ENCODE results near the gene RETREG2. TPM values are rescaled to one million over a fixed set of nuclear protein-coding genes. Genes with fewer than 3 reads are reported as not detected.

Gene RETREG2
- total and polyA plus RNA-seq, 9 donors = 28.9 to 57.7 (median 46.2) TPM

DNA sequence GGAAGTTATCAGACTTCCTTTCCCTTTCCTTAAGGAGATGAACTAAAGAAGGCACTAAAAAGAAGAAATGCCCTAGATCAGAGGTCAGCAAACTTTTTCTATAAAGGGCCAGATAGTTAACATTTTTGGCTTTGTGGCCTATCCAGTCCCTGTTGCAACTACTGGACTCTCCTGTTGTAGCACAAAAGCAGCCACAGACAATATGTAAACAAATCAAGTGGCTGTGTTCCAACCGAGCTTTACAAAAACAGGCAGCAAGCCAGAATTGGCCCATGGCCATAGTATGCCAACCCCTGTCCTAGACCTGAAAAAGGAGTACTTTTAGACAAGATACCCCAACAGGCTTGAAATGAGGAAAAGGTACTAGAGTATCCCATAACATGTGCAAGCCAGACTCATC lies 28.4 kb upstream of the RETREG2 start:
- H3K27me3 ChIP-seq (ENCODE audit: control insufficient read depth, insufficient read depth, low read length) = no peaks in the 10 kb centered on the region
- WGBS (ENCODE audit: insufficient coverage) = 14% methylated on average over 1 of the region's 1 CpG
- no peaks in the 10 kb centered on the region for H3K4me1 ChIP-seq (ENCODE audit: control insufficient read depth, insufficient read depth, low read length)
- H3K4me3 ChIP-seq (ENCODE audit: low read length) = no peak overlapping the region
- H3K9me3 ChIP-seq (replicated peaks; ENCODE audit: control insufficient read depth, low read depth, low read length) = no peaks in the 10 kb centered on the region
- peaks cover 32% of the 10 kb centered on the region for H3K36me3 ChIP-seq (ENCODE audit: control insufficient read depth, insufficient read depth, low read length)
- H3K27ac ChIP-seq (ENCODE audit: low read length) = no peak overlapping the region
- DNase-seq = no peak

DNA sequence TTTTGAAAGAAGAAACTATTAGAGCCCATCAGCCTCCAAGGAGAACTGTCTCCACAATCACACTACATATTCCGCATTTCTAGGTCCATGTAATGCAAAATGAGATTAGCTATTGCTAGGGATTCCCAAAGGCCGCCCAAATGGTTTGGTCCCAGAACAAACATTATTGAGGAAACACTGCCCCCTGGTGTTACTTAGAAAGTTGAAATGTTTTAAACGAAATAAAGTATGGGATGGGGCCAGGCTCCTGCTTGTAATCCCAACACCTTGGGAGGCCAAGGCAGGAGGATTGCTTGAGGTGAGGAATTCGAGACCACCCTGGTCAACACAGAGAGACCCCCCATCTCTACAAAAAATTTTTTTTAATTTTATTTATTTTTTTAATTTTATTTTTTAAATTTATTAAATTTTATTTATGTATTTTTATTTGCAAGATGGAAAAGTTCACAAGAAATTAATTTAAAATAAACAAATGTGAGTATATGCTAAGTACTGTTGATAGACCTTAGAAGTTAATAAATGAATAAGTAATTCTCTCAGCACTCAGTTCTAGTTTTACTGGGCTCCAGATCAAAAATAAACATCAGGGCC lies 22.9 kb upstream of the RETREG2 start:
- peak; percentile 83 for DNase-seq
- no peak overlapping the region for H3K27ac ChIP-seq (ENCODE audit: low read length)
- H3K9me3 ChIP-seq (replicated peaks; ENCODE audit: control insufficient read depth, low read depth, low read length) = no peaks in the 10 kb centered on the region
- peaks cover 10% of the 10 kb centered on the region for H3K36me3 ChIP-seq (ENCODE audit: control insufficient read depth, insufficient read depth, low read length)
- no peaks in the 10 kb centered on the region for H3K27me3 ChIP-seq (ENCODE audit: control insufficient read depth, insufficient read depth, low read length)
- H3K4me1 ChIP-seq (ENCODE audit: control insufficient read depth, insufficient read depth, low read length) = peaks cover 6% of the 10 kb centered on the region
- no CpG with 5 or more reads among the region's 4 CpGs for WGBS (ENCODE audit: insufficient coverage)
- no peak overlapping the region for H3K4me3 ChIP-seq (ENCODE audit: low read length)

DNA sequence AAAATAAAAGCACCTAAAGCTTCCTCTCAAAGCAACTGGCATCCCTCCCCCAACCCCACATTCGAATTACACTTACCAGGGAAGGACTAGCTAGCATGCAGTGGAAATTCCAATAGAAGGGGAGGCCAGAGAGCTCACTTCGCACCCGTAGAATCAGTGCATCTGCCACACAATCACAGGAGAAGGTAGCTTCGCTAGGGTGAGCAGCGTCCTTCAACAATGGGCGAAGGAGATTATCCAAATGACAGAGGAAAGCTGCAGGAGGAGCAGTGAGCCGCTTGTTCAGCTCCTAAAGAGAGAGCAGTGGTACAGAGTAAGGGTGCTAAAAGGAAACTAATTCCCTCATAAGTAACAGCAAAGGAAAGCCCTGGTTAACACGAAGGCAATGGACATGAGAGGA lies 20.7 kb upstream of the RETREG2 start:
- Histone ChIP-seq H3K27ac (ENCODE audit: low read length) (no peak overlapping the region), H3K27me3 (ENCODE audit: control insufficient read depth, insufficient read depth, low read length) (no peaks in the 10 kb centered on the region), H3K4me3 (ENCODE audit: low read length) (no peak overlapping the region), H3K4me1 (ENCODE audit: control insufficient read depth, insufficient read depth, low read length) (peaks cover 11% of the 10 kb centered on the region), H3K36me3 (ENCODE audit: control insufficient read depth, insufficient read depth, low read length) (peaks cover 10% of the 10 kb centered on the region), H3K9me3 (replicated peaks; ENCODE audit: control insufficient read depth, low read depth, low read length) (no peaks in the 10 kb centered on the region)
- DNase-seq = no peak
- WGBS (ENCODE audit: insufficient coverage) = 92% methylated on average over 6 of the region's 8 CpGs

DNA sequence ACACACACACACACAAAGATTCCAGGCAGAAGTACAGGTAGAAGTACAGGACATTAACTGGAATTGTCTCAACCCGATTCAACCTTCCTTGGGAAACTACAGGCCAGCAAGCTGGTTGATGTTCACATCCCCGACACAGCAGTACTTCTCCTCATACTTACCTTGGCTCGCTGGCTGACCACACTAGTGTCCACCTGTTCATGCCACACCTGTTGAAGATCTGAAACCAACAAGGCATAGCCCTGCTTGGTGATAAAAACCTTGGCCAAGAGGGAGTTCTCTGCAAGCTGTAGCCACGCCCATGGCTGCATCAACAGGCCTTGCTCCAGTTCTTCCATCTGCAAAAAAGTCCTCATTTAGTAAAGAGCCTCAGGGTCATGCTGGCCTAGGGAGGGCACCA lies 20.1 kb upstream of the RETREG2 start:
- WGBS (ENCODE audit: insufficient coverage) = 94% methylated on average over 3 of the region's 4 CpGs
- H3K4me3 ChIP-seq (ENCODE audit: low read length) = no peak overlapping the region
- no peak overlapping the region for H3K27ac ChIP-seq (ENCODE audit: low read length)

DNA sequence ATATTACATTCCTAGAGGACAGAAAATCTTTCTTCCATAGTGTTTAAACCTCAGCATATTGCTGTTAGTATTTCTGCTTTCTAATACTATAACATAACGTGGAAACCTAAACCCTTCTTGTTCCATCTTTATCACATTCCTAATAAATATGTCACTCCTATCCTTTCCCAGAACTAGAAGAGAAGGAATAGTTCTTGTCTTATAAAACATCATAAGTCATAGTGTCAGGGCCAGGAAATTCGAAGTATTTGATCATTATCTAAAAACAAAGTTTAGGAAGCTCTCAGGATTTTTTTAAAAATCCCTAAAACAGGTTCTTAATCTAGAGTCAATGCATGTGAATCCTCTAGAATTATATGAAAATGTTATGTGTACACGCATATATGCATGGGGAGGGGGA lies 19.5 kb upstream of the RETREG2 start:
- DNase-seq = no peak
- Histone ChIP-seq H3K36me3 (ENCODE audit: control insufficient read depth, insufficient read depth, low read length) (peaks cover 6% of the 10 kb centered on the region), H3K27me3 (ENCODE audit: control insufficient read depth, insufficient read depth, low read length) (no peaks in the 10 kb centered on the region), H3K4me3 (ENCODE audit: low read length) (no peak overlapping the region), H3K9me3 (replicated peaks; ENCODE audit: control insufficient read depth, low read depth, low read length) (no peaks in the 10 kb centered on the region), H3K4me1 (ENCODE audit: control insufficient read depth, insufficient read depth, low read length) (peaks cover 11% of the 10 kb centered on the region), H3K27ac (ENCODE audit: low read length) (no peak overlapping the region)
- no CpG with 5 or more reads among the region's 3 CpGs for WGBS (ENCODE audit: insufficient coverage)

More for the DNA sequence above, 20.1 kb upstream of the RETREG2 start:
- DNase-seq = no peak
- H3K27me3 ChIP-seq (ENCODE audit: control insufficient read depth, insufficient read depth, low read length) = no peaks in the 10 kb centered on the region
- no peaks in the 10 kb centered on the region for H3K9me3 ChIP-seq (replicated peaks; ENCODE audit: control insufficient read depth, low read depth, low read length)
- peaks cover 10% of the 10 kb centered on the region for H3K36me3 ChIP-seq (ENCODE audit: control insufficient read depth, insufficient read depth, low read length)
- H3K4me1 ChIP-seq (ENCODE audit: control insufficient read depth, insufficient read depth, low read length) = peaks cover 11% of the 10 kb centered on the region

DNA sequence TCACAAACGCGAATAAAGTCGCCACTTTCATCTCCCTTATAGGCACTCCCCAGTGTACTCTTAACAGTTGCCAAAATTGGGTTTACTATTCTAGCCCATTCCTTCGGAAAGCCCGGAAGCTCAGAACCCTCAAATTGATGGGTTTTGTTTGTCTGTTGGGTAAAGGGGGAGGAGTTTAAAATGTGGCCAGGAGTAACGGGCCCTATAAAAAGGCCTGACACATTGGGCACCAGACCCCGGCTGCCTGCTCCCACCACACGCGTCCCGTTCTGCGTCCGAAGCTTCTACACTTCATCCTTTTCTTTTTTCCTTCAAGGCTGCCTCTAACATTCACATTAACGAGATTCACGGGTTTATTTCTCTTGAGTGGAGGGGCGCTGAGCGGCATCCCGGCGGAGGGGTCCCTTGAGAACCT lies 18.3 kb upstream of the RETREG2 start:
- WGBS (ENCODE audit: insufficient coverage) = 3% methylated on average over 7 of the region's 18 CpGs
- Histone ChIP-seq H3K4me3 (ENCODE audit: low read length) (peak overlapping the region; percentile 76), H3K4me1 (ENCODE audit: control insufficient read depth, insufficient read depth, low read length) (peaks cover 11% of the 10 kb centered on the region), H3K27ac (ENCODE audit: low read length) (peak overlapping the region; percentile 95), H3K9me3 (replicated peaks; ENCODE audit: control insufficient read depth, low read depth, low read length) (no peaks in the 10 kb centered on the region), H3K36me3 (ENCODE audit: control insufficient read depth, insufficient read depth, low read length) (peaks cover 6% of the 10 kb centered on the region), H3K27me3 (ENCODE audit: control insufficient read depth, insufficient read depth, low read length) (no peaks in the 10 kb centered on the region)
- no peak for DNase-seq

DNA sequence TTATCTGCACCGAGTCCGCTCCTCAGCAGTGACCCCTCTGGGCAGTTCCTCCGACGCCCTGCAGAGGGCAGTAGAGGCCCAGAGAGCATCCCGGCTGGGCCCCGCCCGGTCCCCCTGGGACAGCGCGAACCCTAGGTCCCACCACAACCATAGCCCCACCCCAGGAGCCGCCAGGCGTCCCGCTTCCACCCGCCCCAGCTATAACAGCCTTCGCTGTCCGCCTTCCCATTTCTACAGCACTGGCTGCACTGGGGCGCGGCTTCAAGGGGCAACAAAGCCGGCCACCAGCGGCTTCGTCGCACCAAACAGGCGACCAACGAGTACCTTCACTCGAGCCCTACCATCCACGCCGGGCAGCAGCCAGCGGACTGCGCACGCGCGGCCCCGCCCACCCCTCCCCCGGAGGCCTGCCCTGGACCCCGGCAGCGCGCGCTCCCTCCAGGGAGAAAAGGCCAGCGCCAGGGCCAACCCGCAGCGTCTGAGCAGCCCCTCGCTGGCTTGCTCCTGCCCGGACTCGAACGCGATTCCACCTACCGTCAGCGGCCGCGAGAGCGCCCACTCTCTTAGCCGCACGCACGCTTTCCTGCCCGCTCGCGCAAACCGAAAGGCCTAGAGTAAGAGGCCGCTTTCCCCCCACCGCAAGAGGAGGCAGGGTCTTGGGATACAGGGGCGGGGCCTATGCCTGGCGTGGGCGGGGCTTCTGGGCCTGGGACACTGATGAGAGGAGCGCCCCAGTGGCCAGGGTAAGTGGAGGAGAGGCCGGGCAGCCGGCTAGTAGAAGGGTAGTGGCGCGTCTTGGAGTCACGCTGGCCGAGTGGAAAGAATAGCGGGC lies 17.7 kb upstream of the RETREG2 start, which contains the start of gene NHEJ1:
NHEJ1 (minus strand) TSS at position 630 of the 832 bp plus-strand sequence. CDS start 2,453 bp downstream, outside the sequence.
- Histone ChIP-seq H3K27me3 (ENCODE audit: control insufficient read depth, insufficient read depth, low read length) (no peaks in the 10 kb centered on the region), H3K4me1 (ENCODE audit: control insufficient read depth, insufficient read depth, low read length) (peaks cover 11% of the 10 kb centered on the region), H3K36me3 (ENCODE audit: control insufficient read depth, insufficient read depth, low read length) (peaks cover 6% of the 10 kb centered on the region), H3K9me3 (replicated peaks; ENCODE audit: control insufficient read depth, low read depth, low read length) (no peaks in the 10 kb centered on the region), H3K4me3 (ENCODE audit: low read length) (peak within 1 kb of the TSS; percentile 76), H3K27ac (ENCODE audit: low read length) (peak within 1 kb of the TSS; percentile 95)
- WGBS (ENCODE audit: insufficient coverage) = under 1% methylated on average over 59 of the region's 70 CpGs
- DNase-seq = peak; percentile 96

DNA sequence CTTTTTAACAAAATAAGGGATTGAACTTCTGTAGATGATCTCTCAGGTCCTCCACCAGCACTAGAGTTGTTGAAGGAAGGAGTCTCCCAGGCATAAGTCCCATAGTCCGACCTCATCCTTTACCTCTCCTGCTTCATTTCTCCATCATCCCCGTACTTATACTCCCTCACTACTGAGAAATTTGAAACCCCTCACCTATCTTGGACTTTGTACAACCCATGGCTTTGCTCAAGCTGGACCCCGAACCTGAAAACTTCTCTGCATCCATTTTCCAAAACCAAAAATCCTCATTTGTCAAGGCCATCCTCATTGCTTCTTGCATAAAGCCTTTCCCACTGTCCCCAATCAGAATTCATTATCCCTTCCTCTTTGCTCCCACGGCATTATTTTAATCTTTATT lies 17.0 kb upstream of the RETREG2 start:
- peaks cover 11% of the 10 kb centered on the region for H3K4me1 ChIP-seq (ENCODE audit: control insufficient read depth, insufficient read depth, low read length)
- peaks cover 6% of the 10 kb centered on the region for H3K36me3 ChIP-seq (ENCODE audit: control insufficient read depth, insufficient read depth, low read length)
- H3K9me3 ChIP-seq (replicated peaks; ENCODE audit: control insufficient read depth, low read depth, low read length) = no peaks in the 10 kb centered on the region
- no peak for DNase-seq
- peak overlapping the region; percentile 76 for H3K4me3 ChIP-seq (ENCODE audit: low read length)
- WGBS (ENCODE audit: insufficient coverage) = 67% methylated on average over 4 of the region's 4 CpGs
- no peaks in the 10 kb centered on the region for H3K27me3 ChIP-seq (ENCODE audit: control insufficient read depth, insufficient read depth, low read length)
- H3K27ac ChIP-seq (ENCODE audit: low read length) = peak overlapping the region; percentile 95

DNA sequence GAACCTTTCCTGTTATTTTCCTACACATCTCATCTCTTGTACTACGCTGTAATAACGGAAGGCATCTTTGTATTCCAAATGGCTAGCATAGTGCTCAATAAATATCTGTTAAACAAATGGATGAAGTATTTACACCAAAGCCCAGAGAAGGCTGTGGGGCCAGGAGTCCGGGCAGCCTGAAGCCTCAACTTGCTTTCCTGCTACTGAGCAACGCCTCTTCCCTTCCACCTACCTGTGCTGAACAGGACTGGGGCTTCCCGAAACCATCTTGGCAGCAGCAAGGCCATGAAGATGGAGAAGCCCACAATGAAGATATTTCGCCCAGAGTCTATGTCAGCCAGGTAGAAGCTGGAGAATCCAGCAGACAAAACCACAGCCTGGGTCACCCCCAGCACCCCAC lies 14.9 kb upstream of the RETREG2 start:
- H3K4me1 ChIP-seq (ENCODE audit: control insufficient read depth, insufficient read depth, low read length) = peaks cover 11% of the 10 kb centered on the region
- no peak overlapping the region for H3K4me3 ChIP-seq (ENCODE audit: low read length)
- 73% methylated on average over 2 of the region's 6 CpGs for whole genome bisulfite sequencing (ENCODE audit: insufficient coverage)
- no peaks in the 10 kb centered on the region for H3K9me3 ChIP-seq (replicated peaks; ENCODE audit: control insufficient read depth, low read depth, low read length)
- H3K27ac ChIP-seq (ENCODE audit: low read length) = no peak overlapping the region
- H3K27me3 ChIP-seq (ENCODE audit: control insufficient read depth, insufficient read depth, low read length) = no peaks in the 10 kb centered on the region
- no peaks in the 10 kb centered on the region for H3K36me3 ChIP-seq (ENCODE audit: control insufficient read depth, insufficient read depth, low read length)
- no peak for DNase-seq

DNA sequence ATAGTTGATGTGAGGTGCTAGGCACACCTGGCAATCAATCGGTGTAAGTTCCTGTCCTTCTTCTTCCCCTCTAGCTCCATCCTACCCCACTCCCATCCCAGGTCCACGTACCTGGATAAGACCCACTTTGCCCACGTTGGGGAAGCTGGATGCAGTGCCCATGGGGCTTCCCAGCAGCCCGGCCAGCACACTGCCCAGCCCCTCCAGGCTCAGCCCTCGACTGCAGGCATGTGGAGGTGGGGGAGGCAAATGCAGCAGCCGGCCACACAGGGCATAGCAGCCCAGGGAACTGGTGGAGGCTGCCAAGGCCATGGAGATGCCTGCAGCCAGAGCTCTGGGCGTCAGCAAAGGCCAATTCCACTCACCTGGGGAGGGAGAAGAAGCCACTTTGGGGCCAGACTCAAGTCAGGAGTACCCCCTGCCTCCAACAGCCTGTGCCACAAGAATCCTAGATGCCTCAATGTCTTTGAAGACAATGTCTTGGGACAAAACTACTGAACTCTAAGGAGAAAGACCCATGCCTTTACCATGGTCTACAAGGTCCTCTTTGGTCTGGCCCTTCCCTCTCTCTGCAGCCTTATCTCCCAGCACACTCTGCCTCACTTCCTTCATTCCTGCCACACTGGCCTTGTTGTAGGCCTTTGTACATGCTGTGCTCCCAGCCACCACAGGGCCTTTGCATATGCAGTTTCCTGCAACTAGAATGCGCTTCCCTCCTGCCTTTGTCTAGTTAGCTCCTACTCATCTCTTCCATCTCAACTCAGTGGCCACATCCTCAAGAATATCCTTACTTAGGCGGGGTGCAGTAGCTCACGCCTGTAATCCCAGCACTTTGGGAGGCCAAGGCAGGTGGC lies 12.8 kb upstream of the RETREG2 start:
- Histone ChIP-seq H3K27ac (ENCODE audit: low read length) (no peak overlapping the region), H3K9me3 (replicated peaks; ENCODE audit: control insufficient read depth, low read depth, low read length) (no peaks in the 10 kb centered on the region), H3K4me3 (ENCODE audit: low read length) (no peak overlapping the region), H3K27me3 (ENCODE audit: control insufficient read depth, insufficient read depth, low read length) (no peaks in the 10 kb centered on the region), H3K4me1 (ENCODE audit: control insufficient read depth, insufficient read depth, low read length) (peaks cover 4% of the 10 kb centered on the region), H3K36me3 (ENCODE audit: control insufficient read depth, insufficient read depth, low read length) (no peaks in the 10 kb centered on the region)
- 81% methylated on average over 6 of the region's 10 CpGs for WGBS (ENCODE audit: insufficient coverage)
- DNase-seq = no peak
